GM19099 (cell line): Measurements from ENCODE around the gene CCDC88A.

ENCODE experiments used
- POLR2A ChIP-seq: IDR thresholded peaks from 3 replicates; pipeline ENCODE4 v1.6.1; 2011; ENCODE audit warnings: low read depth; ENCODE audit not compliant: insufficient read length; ENCODE audit errors: extremely low read depth

Gene CCDC88A

GRCh38 chr2:55431982-55432627, 12.4 kb upstream of the CCDC88A start:
- TF ChIP-seq POLR2A: no peak

- no peak for TF ChIP-seq POLR2A
These were observed 10.7 kb upstream of the CCDC88A start for GRCh38 chr2:55430211-55430975.

- TF ChIP-seq POLR2A: no peak
These were observed 8.6 kb upstream of the CCDC88A start for GRCh38 chr2:55428258-55428657.

- TF ChIP-seq POLR2A: no peak
These were observed 5.8 kb upstream of the CCDC88A start for GRCh38 chr2:55425431-55425831.

GRCh38 chr2:55422876-55423665, 3.4 kb upstream of the CCDC88A start:
- no peak for TF ChIP-seq POLR2A

GRCh38 chr2:55421326-55421725, 1.7 kb upstream of the CCDC88A start:
- TF ChIP-seq POLR2A: no peak

- TF ChIP-seq POLR2A: no peak
These were observed 1.2 kb upstream of the CCDC88A start for GRCh38 chr2:55420871-55421270.

- TF ChIP-seq POLR2A: no peak
These were observed 726 bp upstream of the CCDC88A start for GRCh38 chr2:55420439-55420725.

- no peak for TF ChIP-seq POLR2A
These were observed 400 bp downstream of the CCDC88A start for GRCh38 chr2:55419233-55419678.

- no peak for TF ChIP-seq POLR2A
These were observed 984 bp downstream of the CCDC88A start for GRCh38 chr2:55418512-55419232.

- TF ChIP-seq POLR2A: no peak
These were observed 1.6 kb downstream of the CCDC88A start for GRCh38 chr2:55418072-55418471.

GRCh38 chr2:55416786-55417568, 2.7 kb downstream of the CCDC88A start:
- TF ChIP-seq POLR2A: no peak

- no peak for TF ChIP-seq POLR2A
These were observed 4.4 kb downstream of the CCDC88A start for GRCh38 chr2:55415300-55415699.

- TF ChIP-seq POLR2A: no peak
These were observed 10.5 kb downstream of the CCDC88A start for GRCh38 chr2:55408918-55409868.
